HEK293 (cell line): ENCODE data around the gene RAD51.

Experiments
- BCL11B ChIP-seq: fragments of 450-650 bp; formaldehyde crosslinking; IDR thresholded peaks from 2 replicates; pipeline ENCODE4 v1.5.1; 2016; ENCODE audit warnings: low read depth, missing biosample characterization, missing genetic modification characterization
- GLIS1 ChIP-seq: fragments of 450-650 bp; formaldehyde crosslinking; IDR thresholded peaks from 2 replicates; pipeline ENCODE4 v1.5.1; 2016; ENCODE audit warnings: missing biosample characterization, missing genetic modification characterization
- SALL2 ChIP-seq: fragments of 450-650 bp; formaldehyde crosslinking; IDR thresholded peaks from 2 replicates; pipeline ENCODE4 v1.5.0; 2017; ENCODE audit warnings: missing biosample characterization, mild to moderate bottlenecking, missing genetic modification characterization, borderline replicate concordance
- SP7 ChIP-seq: fragments of 450-650 bp; formaldehyde crosslinking; IDR thresholded peaks from 2 replicates; pipeline ENCODE4 v1.5.1; 2016; ENCODE audit warnings: missing biosample characterization, missing genetic modification characterization
- WT1 ChIP-seq: fragments of 450-650 bp; formaldehyde crosslinking; IDR thresholded peaks from 2 replicates; pipeline ENCODE4 v1.5.1; 2016; ENCODE audit warnings: missing biosample characterization, missing genetic modification characterization
- ZBTB1 ChIP-seq: fragments of 450-650 bp; formaldehyde crosslinking; IDR thresholded peaks from 2 replicates; pipeline ENCODE4 v1.5.1; 2016; ENCODE audit warnings: missing biosample characterization, missing genetic modification characterization
- ZBTB17 ChIP-seq: fragments of 450-650 bp; formaldehyde crosslinking; IDR thresholded peaks from 2 replicates; pipeline ENCODE4 v1.5.1; 2016; ENCODE audit warnings: missing biosample characterization, missing genetic modification characterization
- ZBTB21 ChIP-seq: fragments of 450-650 bp; formaldehyde crosslinking; IDR thresholded peaks from 2 replicates; pipeline ENCODE4 v1.5.1; 2017; ENCODE audit warnings: missing biosample characterization, missing genetic modification characterization
- ZBTB48 ChIP-seq: fragments of 450-650 bp; formaldehyde crosslinking; IDR thresholded peaks from 2 replicates; pipeline ENCODE4 v1.5.1; 2016; ENCODE audit warnings: missing biosample characterization, missing genetic modification characterization
- ZBTB8A ChIP-seq: fragments of 450-650 bp; formaldehyde crosslinking; IDR thresholded peaks from 2 replicates; pipeline ENCODE4 v1.5.1; 2016; ENCODE audit warnings: missing biosample characterization, missing genetic modification characterization
- ZIC2 ChIP-seq: fragments of 450-650 bp; formaldehyde crosslinking; IDR thresholded peaks from 2 replicates; pipeline ENCODE4 v1.5.1; 2016; ENCODE audit warnings: missing biosample characterization, missing genetic modification characterization
- ZNF121 ChIP-seq: fragments of 450-650 bp; formaldehyde crosslinking; IDR thresholded peaks from 2 replicates; pipeline ENCODE4 v1.5.1; 2016; ENCODE audit warnings: missing biosample characterization, missing genetic modification characterization
- ZNF202 ChIP-seq: fragments of 450-650 bp; formaldehyde crosslinking; IDR thresholded peaks from 2 replicates; pipeline ENCODE4 v1.5.1; 2016; ENCODE audit warnings: missing biosample characterization, missing genetic modification characterization, borderline replicate concordance
- ZNF239 ChIP-seq: fragments of 450-650 bp; formaldehyde crosslinking; IDR thresholded peaks from 2 replicates; pipeline ENCODE4 v1.5.1; 2016; ENCODE audit warnings: missing biosample characterization, missing genetic modification characterization
- ZNF311 ChIP-seq: fragments of 450-650 bp; formaldehyde crosslinking; IDR thresholded peaks from 2 replicates; pipeline ENCODE4 v1.5.1; 2017; ENCODE audit warnings: missing biosample characterization, missing genetic modification characterization, borderline replicate concordance
- ZNF341 ChIP-seq: fragments of 450-650 bp; formaldehyde crosslinking; IDR thresholded peaks from 2 replicates; pipeline ENCODE4; 2016; ENCODE audit warnings: low read depth, missing biosample characterization, missing genetic modification characterization
- ZNF366 ChIP-seq: fragments of 450-650 bp; formaldehyde crosslinking; conservative IDR thresholded peaks from 2 replicates; pipeline ENCODE4 v1.5.1; 2016; ENCODE audit warnings: missing biosample characterization, missing genetic modification characterization
- ZNF629 ChIP-seq: fragments of 450-650 bp; formaldehyde crosslinking; IDR thresholded peaks from 2 replicates; pipeline ENCODE4 v1.5.1; 2017; ENCODE audit warnings: missing biosample characterization, missing genetic modification characterization
- ZNF747 ChIP-seq: fragments of 450-650 bp; formaldehyde crosslinking; IDR thresholded peaks from 2 replicates; pipeline ENCODE4 v1.5.1; 2016; ENCODE audit warnings: missing biosample characterization, missing genetic modification characterization
- ZNF76 ChIP-seq: fragments of 450-650 bp; formaldehyde crosslinking; IDR thresholded peaks from 2 replicates; pipeline ENCODE4; 2016; ENCODE audit warnings: low read depth, missing biosample characterization, missing genetic modification characterization, borderline replicate concordance
- ZNF768 ChIP-seq: fragments of 450-650 bp; formaldehyde crosslinking; IDR thresholded peaks from 2 replicates; pipeline ENCODE4 v1.5.1; 2018; ENCODE audit warnings: missing biosample characterization, mild to moderate bottlenecking, missing genetic modification characterization
- ZNF777 ChIP-seq: fragments of 450-650 bp; formaldehyde crosslinking; IDR thresholded peaks from 2 replicates; pipeline ENCODE4 v1.5.1; 2017; ENCODE audit warnings: missing biosample characterization, missing genetic modification characterization, borderline replicate concordance
- ZNF792 ChIP-seq: fragments of 450-650 bp; formaldehyde crosslinking; IDR thresholded peaks from 2 replicates; pipeline ENCODE4 v1.5.1; 2016; ENCODE audit warnings: missing biosample characterization, missing genetic modification characterization
- ZNF843 ChIP-seq: fragments of 450-650 bp; formaldehyde crosslinking; IDR thresholded peaks from 2 replicates; pipeline ENCODE4 v1.5.1; 2016; ENCODE audit warnings: missing biosample characterization, missing genetic modification characterization
- ZSCAN30 ChIP-seq: fragments of 450-650 bp; IDR thresholded peaks from 2 replicates; pipeline ENCODE4 v1.5.1; 2018; ENCODE audit warnings: missing biosample characterization, mild to moderate bottlenecking, missing genetic modification characterization, moderate library complexity
- ZXDB ChIP-seq: fragments of 450-650 bp; formaldehyde crosslinking; IDR thresholded peaks from 2 replicates; pipeline ENCODE4 v1.5.1; 2016; ENCODE audit warnings: missing biosample characterization, missing genetic modification characterization
- TF ChIP-seq, protein P1 (sequence below): fragments of 450-650 bp; formaldehyde crosslinking; IDR thresholded peaks from 2 replicates; pipeline ENCODE4 v1.5.1; 2016; ENCODE audit warnings: missing biosample characterization, missing genetic modification characterization
- TF ChIP-seq, protein P2 (sequence below): fragments of 450-650 bp; formaldehyde crosslinking; IDR thresholded peaks from 2 replicates; pipeline ENCODE4 v1.5.1; 2017; ENCODE audit warnings: missing biosample characterization, mild to moderate bottlenecking, missing genetic modification characterization, moderate library complexity
- TF ChIP-seq, protein P3 (sequence below): fragments of 450-650 bp; formaldehyde crosslinking; IDR thresholded peaks from 2 replicates; pipeline ENCODE4 v1.5.1; 2016; ENCODE audit warnings: missing biosample characterization, missing genetic modification characterization
- TF ChIP-seq, protein P4 (sequence below): fragments of 450-650 bp; formaldehyde crosslinking; IDR thresholded peaks from 2 replicates; pipeline ENCODE4 v1.5.1; 2016; ENCODE audit warnings: missing biosample characterization, missing genetic modification characterization

The RAD51 gene

DNA sequence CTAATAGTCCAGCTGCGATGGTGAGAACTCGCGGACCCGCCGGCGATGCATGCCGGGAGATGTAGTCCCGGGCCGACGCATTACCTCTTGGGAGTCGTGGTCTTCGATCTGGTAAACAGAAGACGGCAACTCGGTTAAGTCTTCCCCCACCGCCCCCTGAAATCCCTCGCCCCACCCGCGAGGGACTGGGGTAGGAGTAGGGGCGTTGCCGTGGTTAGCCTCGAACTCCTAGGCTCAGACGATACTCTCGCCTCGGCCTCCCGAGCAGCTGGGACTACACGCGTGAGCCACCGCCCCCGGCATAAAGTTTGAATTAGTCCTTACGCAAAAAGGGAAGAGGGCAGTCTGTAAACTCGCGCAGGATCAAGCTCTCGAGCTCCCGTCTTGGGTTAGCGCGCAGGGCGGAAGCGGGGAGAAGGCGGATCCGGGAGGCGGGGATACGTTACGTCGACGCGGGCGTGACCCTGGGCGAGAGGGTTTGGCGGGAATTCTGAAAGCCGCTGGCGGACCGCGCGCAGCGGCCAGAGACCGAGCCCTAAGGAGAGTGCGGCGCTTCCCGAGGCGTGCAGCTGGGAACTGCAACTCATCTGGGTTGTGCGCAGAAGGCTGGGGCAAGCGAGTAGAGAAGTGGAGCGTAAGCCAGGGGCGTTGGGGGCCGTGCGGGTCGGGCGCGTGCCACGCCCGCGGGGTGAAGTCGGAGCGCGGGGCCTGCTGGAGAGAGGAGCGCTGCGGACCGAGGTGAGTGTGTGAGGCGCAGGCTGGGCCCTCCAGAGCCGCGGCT is at the start of gene RAD51 (continued):
- TF ChIP-seq ZNF792 (tag by site-specific recombination) (no peak), ZIC2 (tag by site-specific recombination) (0 out of 2 replicates have a peak, but pooled peaks have one; percentile 14), ZBTB1 (peak; percentile 77; the same call in 1 of the 2 replicates), ZNF121 (tag by site-specific recombination) (peak; percentile 41; the same call in 1 of the 2 replicates), ZNF239 (tag by site-specific recombination) (0 out of 2 replicates have a peak, but pooled peaks have one; percentile 26), ZNF768 (no peak; the same call in 1 of the 2 replicates), ZNF311 (tag by site-specific recombination) (no peak), ZXDB (peak; percentile 78), SALL2 (tag by site-specific recombination) (no peak), SP7 (tag by site-specific recombination) (peak; percentile 72; the same call in 1 of the 2 replicates), ZNF777 (tag by site-specific recombination) (peak; percentile 58; the same call in 1 of the 2 replicates), ZBTB17 (tag by site-specific recombination) (peak; percentile 82), ZNF747 (tag by site-specific recombination) (no peak), ZNF629 (tag by site-specific recombination) (peak; percentile 78), BCL11B (tag by site-specific recombination) (peak; percentile 77; the same call in 1 of the 2 replicates), WT1 (tag by site-specific recombination) (peak; percentile 49; the same call in 1 of the 2 replicates), ZBTB48 (peak; percentile 93), ZBTB21 (tag by site-specific recombination) (peak; percentile 44; the same call in 1 of the 2 replicates), ZNF202 (tag by site-specific recombination) (no peak), ZNF76 (tag by site-specific recombination) (peak; percentile 93), GLIS1 (tag by site-specific recombination) (0 out of 2 replicates have a peak, but pooled peaks have one; percentile 29), ZNF843 (tag by site-specific recombination) (peak; percentile 53; the same call in 1 of the 2 replicates), ZBTB8A (tag by site-specific recombination) (peak; percentile 73), ZNF341 (tag by site-specific recombination) (peak; percentile 50), ZNF366 (tag by site-specific recombination) (0 out of 2 replicates have a peak, but pooled peaks have one; percentile 8), ZSCAN30 (tag by site-specific recombination) (peak; percentile 19; the same call in 1 of the 2 replicates)
- TF ChIP-seq, protein P1, sequence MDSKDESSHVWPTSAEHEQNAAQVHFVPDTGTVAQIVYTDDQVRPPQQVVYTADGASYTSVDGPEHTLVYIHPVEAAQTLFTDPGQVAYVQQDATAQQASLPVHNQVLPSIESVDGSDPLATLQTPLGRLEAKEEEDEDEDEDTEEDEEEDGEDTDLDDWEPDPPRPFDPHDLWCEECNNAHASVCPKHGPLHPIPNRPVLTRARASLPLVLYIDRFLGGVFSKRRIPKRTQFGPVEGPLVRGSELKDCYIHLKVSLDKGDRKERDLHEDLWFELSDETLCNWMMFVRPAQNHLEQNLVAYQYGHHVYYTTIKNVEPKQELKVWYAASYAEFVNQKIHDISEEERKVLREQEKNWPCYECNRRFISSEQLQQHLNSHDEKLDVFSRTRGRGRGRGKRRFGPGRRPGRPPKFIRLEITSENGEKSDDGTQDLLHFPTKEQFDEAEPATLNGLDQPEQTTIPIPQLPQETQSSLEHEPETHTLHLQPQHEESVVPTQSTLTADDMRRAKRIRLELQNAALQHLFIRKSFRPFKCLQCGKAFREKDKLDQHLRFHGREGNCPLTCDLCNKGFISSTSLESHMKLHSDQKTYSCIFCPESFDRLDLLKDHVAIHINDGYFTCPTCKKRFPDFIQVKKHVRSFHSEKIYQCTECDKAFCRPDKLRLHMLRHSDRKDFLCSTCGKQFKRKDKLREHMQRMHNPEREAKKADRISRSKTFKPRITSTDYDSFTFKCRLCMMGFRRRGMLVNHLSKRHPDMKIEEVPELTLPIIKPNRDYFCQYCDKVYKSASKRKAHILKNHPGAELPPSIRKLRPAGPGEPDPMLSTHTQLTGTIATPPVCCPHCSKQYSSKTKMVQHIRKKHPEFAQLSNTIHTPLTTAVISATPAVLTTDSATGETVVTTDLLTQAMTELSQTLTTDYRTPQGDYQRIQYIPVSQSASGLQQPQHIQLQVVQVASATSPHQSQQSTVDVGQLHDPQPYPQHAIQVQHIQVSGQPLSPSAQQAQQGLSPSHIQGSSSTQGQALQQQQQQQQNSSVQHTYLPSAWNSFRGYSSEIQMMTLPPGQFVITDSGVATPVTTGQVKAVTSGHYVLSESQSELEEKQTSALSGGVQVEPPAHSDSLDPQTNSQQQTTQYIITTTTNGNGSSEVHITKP (tag by site-specific recombination), result peak; percentile 89
- TF ChIP-seq, protein P2, sequence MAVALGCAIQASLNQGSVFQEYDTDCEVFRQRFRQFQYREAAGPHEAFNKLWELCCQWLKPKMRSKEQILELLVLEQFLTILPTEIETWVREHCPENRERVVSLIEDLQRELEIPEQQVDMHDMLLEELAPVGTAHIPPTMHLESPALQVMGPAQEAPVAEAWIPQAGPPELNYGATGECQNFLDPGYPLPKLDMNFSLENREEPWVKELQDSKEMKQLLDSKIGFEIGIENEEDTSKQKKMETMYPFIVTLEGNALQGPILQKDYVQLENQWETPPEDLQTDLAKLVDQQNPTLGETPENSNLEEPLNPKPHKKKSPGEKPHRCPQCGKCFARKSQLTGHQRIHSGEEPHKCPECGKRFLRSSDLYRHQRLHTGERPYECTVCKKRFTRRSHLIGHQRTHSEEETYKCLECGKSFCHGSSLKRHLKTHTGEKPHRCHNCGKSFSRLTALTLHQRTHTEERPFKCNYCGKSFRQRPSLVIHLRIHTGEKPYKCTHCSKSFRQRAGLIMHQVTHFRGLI (tag by site-specific recombination), result peak; percentile 52; the same call in 1 of the 2 replicates
- TF ChIP-seq, protein P3, sequence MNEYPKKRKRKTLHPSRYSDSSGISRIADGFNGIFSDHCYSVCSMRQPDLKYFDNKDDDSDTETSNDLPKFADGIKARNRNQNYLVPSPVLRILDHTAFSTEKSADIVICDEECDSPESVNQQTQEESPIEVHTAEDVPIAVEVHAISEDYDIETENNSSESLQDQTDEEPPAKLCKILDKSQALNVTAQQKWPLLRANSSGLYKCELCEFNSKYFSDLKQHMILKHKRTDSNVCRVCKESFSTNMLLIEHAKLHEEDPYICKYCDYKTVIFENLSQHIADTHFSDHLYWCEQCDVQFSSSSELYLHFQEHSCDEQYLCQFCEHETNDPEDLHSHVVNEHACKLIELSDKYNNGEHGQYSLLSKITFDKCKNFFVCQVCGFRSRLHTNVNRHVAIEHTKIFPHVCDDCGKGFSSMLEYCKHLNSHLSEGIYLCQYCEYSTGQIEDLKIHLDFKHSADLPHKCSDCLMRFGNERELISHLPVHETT, result peak; percentile 11; the same call in 1 of the 2 replicates
- TF ChIP-seq, protein P4, sequence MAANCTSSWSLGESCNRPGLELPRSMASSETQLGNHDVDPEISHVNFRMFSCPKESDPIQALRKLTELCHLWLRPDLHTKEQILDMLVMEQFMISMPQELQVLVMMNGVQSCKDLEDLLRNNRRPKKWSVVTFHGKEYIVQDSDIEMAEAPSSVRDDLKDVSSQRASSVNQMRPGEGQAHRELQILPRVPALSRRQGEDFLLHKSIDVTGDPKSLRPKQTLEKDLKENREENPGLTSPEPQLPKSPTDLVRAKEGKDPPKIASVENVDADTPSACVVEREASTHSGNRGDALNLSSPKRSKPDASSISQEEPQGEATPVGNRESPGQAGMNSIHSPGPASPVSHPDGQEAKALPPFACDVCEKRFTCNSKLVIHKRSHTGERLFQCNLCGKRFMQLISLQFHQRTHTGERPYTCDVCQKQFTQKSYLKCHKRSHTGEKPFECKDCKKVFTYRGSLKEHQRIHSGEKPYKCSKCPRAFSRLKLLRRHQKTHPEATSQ (tag by site-specific recombination), result 0 out of 2 replicates have a peak, but pooled peaks have one; percentile 82
